ENCODE results near the gene KHDC1L.
"Not testable (repeated sequence)": the region's sequence is repeated elsewhere in the genome, so short reads cannot be mapped to it uniquely, and the experiment has no call there.

Gene KHDC1L

GRCh38 chr6:73225396-73225795, at the start of gene KHDC1L:
TSS of gene KHDC1L (minus strand) at chr6:73225496. CDS start at chr6:73225408, 88 bp downstream.
- no peak for DNase-seq

GRCh38 chr6:73269296-73269695, 44.0 kb upstream of the KHDC1L start:
- DNase-seq = not testable (repeated sequence)

- DNase-seq = not testable (repeated sequence)
These were observed 43.6 kb upstream of the KHDC1L start for GRCh38 chr6:73268896-73269295.

GRCh38 chr6:73264446-73264845, 39.1 kb upstream of the KHDC1L start:
- no peak for DNase-seq

GRCh38 chr6:73263570-73263909, 38.2 kb upstream of the KHDC1L start:
- DNase-seq = no peak

- DNase-seq = peak; percentile 69
These were observed 37.6 kb upstream of the KHDC1L start, which contains the start of gene KHDC1 for GRCh38 chr6:73262671-73263569. TSS of gene KHDC1 (minus strand) at chr6:73263196. CDS start at chr6:73242517, 20,679 bp downstream.

- DNase-seq = no peak
These were observed 33.4 kb upstream of the KHDC1L start for GRCh38 chr6:73258721-73259120.

GRCh38 chr6:73254323-73254722, 29.0 kb upstream of the KHDC1L start:
- not testable (repeated sequence) for DNase-seq

GRCh38 chr6:73252703-73253102, 27.4 kb upstream of the KHDC1L start:
- DNase-seq = no peak

GRCh38 chr6:73250016-73250415, 24.7 kb upstream of the KHDC1L start:
- no peak for DNase-seq

- peak; percentile 38 for DNase-seq
These were observed 23.1 kb upstream of the KHDC1L start for GRCh38 chr6:73248192-73248903.

- no peak for DNase-seq
These were observed 16.7 kb upstream of the KHDC1L start for GRCh38 chr6:73242001-73242400.

- DNase-seq = no peak
These were observed 15.4 kb upstream of the KHDC1L start for GRCh38 chr6:73240730-73241129.

GRCh38 chr6:73236144-73236750, 11.0 kb upstream of the KHDC1L start:
- DNase-seq = no peak

- no peak for DNase-seq
These were observed 9.4 kb upstream of the KHDC1L start for GRCh38 chr6:73234733-73235132.

- DNase-seq = not testable (repeated sequence)
These were observed 8.7 kb upstream of the KHDC1L start for GRCh38 chr6:73233971-73234370.

GRCh38 chr6:73233048-73233447, 7.8 kb upstream of the KHDC1L start:
- no peak for DNase-seq

- DNase-seq = no peak
These were observed 6.7 kb upstream of the KHDC1L start for GRCh38 chr6:73231986-73232391.

GRCh38 chr6:73227606-73228255, 2.4 kb upstream of the KHDC1L start:
- no peak for DNase-seq

GRCh38 chr6:73216859-73217258, 8.4 kb downstream of the KHDC1L start:
- no peak for DNase-seq

GRCh38 chr6:73209117-73209516, 16.2 kb downstream of the KHDC1L start:
- DNase-seq = no peak

- DNase-seq = no peak
These were observed 18.0 kb downstream of the KHDC1L start for GRCh38 chr6:73207221-73207837.

- DNase-seq = no peak
These were observed 21.0 kb downstream of the KHDC1L start for GRCh38 chr6:73204252-73204651.

All from NCI-H1105 (cell line).